Activated CD4-positive, alpha-beta T cell treated with anti-CD3 and anti-CD28 coated beads, Interleukin-2, amount 10 ng/mL, durations not matched to agents 7 days and 5 days (primary cell): Measurements from ENCODE around the gene CNRIP1. TPM values are rescaled to one million over a fixed set of nuclear protein-coding genes. Genes with fewer than 3 reads are reported as not detected.
"Not testable (repeated sequence)": the region's sequence is repeated elsewhere in the genome, so short reads cannot be mapped to it uniquely, and the experiment has no call there.

Experiments
- CTCF ChIA-PET: fragments of 350-600 bp; sonication (Branson Sonifier 250); formaldehyde crosslinking; loops from one replicate; lab custom pipeline; 2021; ENCODE audit warnings: antibody characterized with exemption; lab: Charles Lee
- POLR2A ChIA-PET: fragments of 350-600 bp; sonication (Branson Sonifier 250); formaldehyde crosslinking; loops from one replicate; lab custom pipeline; 2021; ENCODE audit warnings: antibody characterized with exemption; lab: Charles Lee
- DNase-seq: peaks from one replicate; pipeline ENCODE4 v3.0.0-alpha.2; 2020
- H3K27ac Mint-ChIP-seq: one replicate; pipeline ENCODE4 v1.8.0; 2021; ENCODE audit warnings: mild to moderate bottlenecking, moderate library complexity, mixed read lengths
- H3K27me3 Mint-ChIP-seq: one replicate; pipeline ENCODE4 v1.8.0; 2021; ENCODE audit warnings: mixed read lengths
- H3K36me3 Mint-ChIP-seq: one replicate; pipeline ENCODE4 v1.8.0; 2021; ENCODE audit warnings: low read depth, mixed read lengths
- H3K4me1 Mint-ChIP-seq: one replicate; pipeline ENCODE4 v1.8.0; 2021; ENCODE audit warnings: mixed read lengths
- H3K4me3 Mint-ChIP-seq: one replicate; pipeline ENCODE4 v1.8.0; 2021; ENCODE audit warnings: mild to moderate bottlenecking, moderate library complexity, mixed read lengths
- H3K9me3 Mint-ChIP-seq: one replicate; pipeline ENCODE4 v1.8.0; 2021; ENCODE audit warnings: mixed read lengths
- total RNA-seq, 2 experiments: library from RNA; stranded (reverse); gene quantifications; one replicate each; pipeline ENCODE4 v1.2.3, GENCODE V29; 2021

Gene CNRIP1
- total RNA-seq, 2 experiments from 2014 or later: not detected

GRCh38 chr2:68328901-68329300 lies 9.2 kb upstream of the CNRIP1 start:
- H3K4me3 Mint-ChIP-seq: no peak overlapping the region
- no peak overlapping the region for H3K27ac Mint-ChIP-seq
- no peaks in the 10 kb centered on the region for H3K9me3 Mint-ChIP-seq
- ChIA-PET CTCF (no interaction called here), POLR2A (no interaction called here)
- no peaks in the 10 kb centered on the region for H3K4me1 Mint-ChIP-seq
- H3K36me3 Mint-ChIP-seq: no peaks in the 10 kb centered on the region
- no peak for DNase-seq
- peaks cover 16% of the 10 kb centered on the region for H3K27me3 Mint-ChIP-seq

- POLR2A ChIA-PET: no interaction called here
- peaks cover under 1% of the 10 kb centered on the region for H3K4me1 Mint-ChIP-seq
- CTCF ChIA-PET: no interaction called here
- no peak for DNase-seq
- H3K9me3 Mint-ChIP-seq: no peaks in the 10 kb centered on the region
- H3K27me3 Mint-ChIP-seq: peaks cover 39% of the 10 kb centered on the region
- H3K4me3 Mint-ChIP-seq: no peak overlapping the region
- H3K27ac Mint-ChIP-seq: no peak overlapping the region
- H3K36me3 Mint-ChIP-seq: no peaks in the 10 kb centered on the region
Measured at GRCh38 chr2:68325056-68325455, 5.3 kb upstream of the CNRIP1 start.

GRCh38 chr2:68320118-68320641 lies 431 bp upstream of the CNRIP1 start:
- H3K27me3 Mint-ChIP-seq: peaks cover 71% of the 10 kb centered on the region
- H3K9me3 Mint-ChIP-seq: no peaks in the 10 kb centered on the region
- H3K27ac Mint-ChIP-seq: no peak overlapping the region
- ChIA-PET CTCF (interaction anchor here (0.7 to 1.6 kb wide), 2 partner anchors 14 to 28 kb away, joined by 3 read pairs; no protein-coding TSS in a partner anchor), POLR2A (no interaction called here)
- peaks cover 4% of the 10 kb centered on the region for H3K4me1 Mint-ChIP-seq
- H3K36me3 Mint-ChIP-seq: peaks cover 2% of the 10 kb centered on the region
- DNase-seq: no peak
- H3K4me3 Mint-ChIP-seq: peak overlapping the region; percentile 56

- H3K4me3 Mint-ChIP-seq: peak overlapping the region; percentile 19
- H3K27ac Mint-ChIP-seq: no peak overlapping the region
- CTCF ChIA-PET: interaction anchor here (1.6 kb wide), 1 partner anchor 27 kb away, joined by 3 read pairs; no protein-coding TSS in a partner anchor
- H3K36me3 Mint-ChIP-seq: peaks cover 2% of the 10 kb centered on the region
- H3K27me3 Mint-ChIP-seq: peaks cover 71% of the 10 kb centered on the region
- POLR2A ChIA-PET: no interaction called here
- H3K4me1 Mint-ChIP-seq: peaks cover 4% of the 10 kb centered on the region
- DNase-seq: no peak
- no peaks in the 10 kb centered on the region for H3K9me3 Mint-ChIP-seq
Measured at GRCh38 chr2:68318914-68319397, 793 bp downstream of the CNRIP1 start.

GRCh38 chr2:68317971-68318913 lies 1.5 kb downstream of the CNRIP1 start:
- no peak overlapping the region for H3K27ac Mint-ChIP-seq
- CTCF ChIA-PET: no interaction called here

GRCh38 chr2:68316111-68316510 lies 3.6 kb downstream of the CNRIP1 start:
- no peak overlapping the region for H3K27ac Mint-ChIP-seq
- no peaks in the 10 kb centered on the region for H3K9me3 Mint-ChIP-seq
- no peak overlapping the region for H3K4me3 Mint-ChIP-seq
- DNase-seq: no peak
- peaks cover 73% of the 10 kb centered on the region for H3K27me3 Mint-ChIP-seq
- POLR2A ChIA-PET: no interaction called here
- peaks cover 2% of the 10 kb centered on the region for H3K36me3 Mint-ChIP-seq
- CTCF ChIA-PET: no interaction called here
- H3K4me1 Mint-ChIP-seq: peaks cover 4% of the 10 kb centered on the region

More at GRCh38 chr2:68317971-68318913, 1.5 kb downstream of the CNRIP1 start:
- no peak overlapping the region for H3K4me3 Mint-ChIP-seq
- POLR2A ChIA-PET: no interaction called here
- H3K9me3 Mint-ChIP-seq: no peaks in the 10 kb centered on the region
- peaks cover 76% of the 10 kb centered on the region for H3K27me3 Mint-ChIP-seq
- peaks cover 4% of the 10 kb centered on the region for H3K4me1 Mint-ChIP-seq
- DNase-seq: no peak
- H3K36me3 Mint-ChIP-seq: peaks cover 2% of the 10 kb centered on the region

GRCh38 chr2:68311033-68311432 lies 8.7 kb downstream of the CNRIP1 start:
- H3K36me3 Mint-ChIP-seq: no peaks in the 10 kb centered on the region
- ChIA-PET CTCF (interaction anchor here (0.7 kb wide), 1 partner anchor 209 kb away, joined by 3 read pairs; no protein-coding TSS in a partner anchor), POLR2A (interaction anchor here (0.6 kb wide), 1 partner anchor 249 kb away, joined by 3 read pairs; no protein-coding TSS in a partner anchor)
- no peak overlapping the region for H3K27ac Mint-ChIP-seq
- H3K9me3 Mint-ChIP-seq: no peaks in the 10 kb centered on the region
- no peak for DNase-seq
- H3K4me3 Mint-ChIP-seq: no peak overlapping the region
- H3K4me1 Mint-ChIP-seq: no peaks in the 10 kb centered on the region
- H3K27me3 Mint-ChIP-seq: peaks cover 38% of the 10 kb centered on the region

- H3K9me3 Mint-ChIP-seq: no peaks in the 10 kb centered on the region
- no peak overlapping the region for H3K27ac Mint-ChIP-seq
- H3K27me3 Mint-ChIP-seq: peaks cover 32% of the 10 kb centered on the region
- CTCF ChIA-PET: no interaction called here
- no peaks in the 10 kb centered on the region for H3K36me3 Mint-ChIP-seq
- POLR2A ChIA-PET: no interaction called here
- DNase-seq: no peak
- no peaks in the 10 kb centered on the region for H3K4me1 Mint-ChIP-seq
- H3K4me3 Mint-ChIP-seq: no peak overlapping the region
Measured at GRCh38 chr2:68309426-68309825, 10.3 kb downstream of the CNRIP1 start.

- H3K4me3 Mint-ChIP-seq, DNase-seq, H3K9me3 Mint-ChIP-seq, H3K36me3 Mint-ChIP-seq, POLR2A ChIA-PET, H3K27me3 Mint-ChIP-seq, H3K27ac Mint-ChIP-seq, H3K4me1 Mint-ChIP-seq: not testable (repeated sequence)
- CTCF ChIA-PET: interaction anchor here (0.5 kb wide), 1 partner anchor 174 kb away, joined by 4 read pairs; no protein-coding TSS in a partner anchor
Measured at GRCh38 chr2:68303902-68304272, 15.9 kb downstream of the CNRIP1 start.

GRCh38 chr2:68303033-68303901 lies 16.5 kb downstream of the CNRIP1 start:
- no peaks in the 10 kb centered on the region for H3K36me3 Mint-ChIP-seq
- peaks cover 6% of the 10 kb centered on the region for H3K27me3 Mint-ChIP-seq
- ChIA-PET CTCF (interaction anchor here (0.5 kb wide), 1 partner anchor 174 kb away, joined by 4 read pairs; no protein-coding TSS in a partner anchor), POLR2A (no interaction called here)
- H3K4me1 Mint-ChIP-seq: no peaks in the 10 kb centered on the region
- H3K9me3 Mint-ChIP-seq: no peaks in the 10 kb centered on the region
- no peak overlapping the region for H3K4me3 Mint-ChIP-seq
- no peak overlapping the region for H3K27ac Mint-ChIP-seq
- DNase-seq: no peak

GRCh38 chr2:68302281-68302875 lies 17.4 kb downstream of the CNRIP1 start:
- CTCF ChIA-PET: no interaction called here
- no peaks in the 10 kb centered on the region for H3K9me3 Mint-ChIP-seq

GRCh38 chr2:68295516-68295915 lies 24.2 kb downstream of the CNRIP1 start:
- DNase-seq: no peak
- H3K27ac Mint-ChIP-seq: no peak overlapping the region
- ChIA-PET POLR2A (no interaction called here), CTCF (no interaction called here)
- H3K36me3 Mint-ChIP-seq: no peaks in the 10 kb centered on the region
- no peaks in the 10 kb centered on the region for H3K9me3 Mint-ChIP-seq
- no peaks in the 10 kb centered on the region for H3K4me1 Mint-ChIP-seq
- peaks cover 6% of the 10 kb centered on the region for H3K27me3 Mint-ChIP-seq
- H3K4me3 Mint-ChIP-seq: no peak overlapping the region

More at GRCh38 chr2:68302281-68302875, 17.4 kb downstream of the CNRIP1 start:
- H3K27ac Mint-ChIP-seq: no peak overlapping the region
- POLR2A ChIA-PET: no interaction called here
- no peaks in the 10 kb centered on the region for H3K4me1 Mint-ChIP-seq
- no peaks in the 10 kb centered on the region for H3K36me3 Mint-ChIP-seq
- H3K4me3 Mint-ChIP-seq: no peak overlapping the region
- H3K27me3 Mint-ChIP-seq: peaks cover 6% of the 10 kb centered on the region
- no peak for DNase-seq
